ENCODE data around the gene WDFY2.

- TF ChIP-seq CTCF (IDR thresholded peaks at IDR 0.05) (no peak), POLR2A (IDR thresholded peaks at IDR 0.05) (no peak)
These were observed 163.5 kb downstream of the WDFY2 start for GRCh38 chr13:51747438-51748434.

Measured in body of pancreas (tissue), 4 donors.